Uterus (tissue), 2 donors: ENCODE measurements around the gene SGMS1.

Experiments
- POLR2A ChIP-seq, 2 donors: fragments of 450-650 bp; IDR thresholded peaks; one replicate each; pipeline ENCODE4 v1.6.1; 2016; ENCODE audit warnings: antibody characterized with exemption in 2 of 2, mild to moderate bottlenecking in 1 of 2, moderate library complexity in 1 of 2
- TF ChIP-seq, protein P1 (sequence below), 4 experiments: fragments of 200-600 bp in 2 of 4; fragments of 450-650 bp in 2 of 4; sonication (generic) in 2 of 4; IDR thresholded peaks; one replicate each; pipeline ENCODE4 v1.5.1; 2016 to 2019; ENCODE audit warnings: antibody characterized with exemption in 4 of 4, mild to moderate bottlenecking in 2 of 4, moderate library complexity in 1 of 4

GRCh38 chr10:50469778-50470193, 154.0 kb downstream of the SGMS1 start:
- TF ChIP-seq, protein P1, sequence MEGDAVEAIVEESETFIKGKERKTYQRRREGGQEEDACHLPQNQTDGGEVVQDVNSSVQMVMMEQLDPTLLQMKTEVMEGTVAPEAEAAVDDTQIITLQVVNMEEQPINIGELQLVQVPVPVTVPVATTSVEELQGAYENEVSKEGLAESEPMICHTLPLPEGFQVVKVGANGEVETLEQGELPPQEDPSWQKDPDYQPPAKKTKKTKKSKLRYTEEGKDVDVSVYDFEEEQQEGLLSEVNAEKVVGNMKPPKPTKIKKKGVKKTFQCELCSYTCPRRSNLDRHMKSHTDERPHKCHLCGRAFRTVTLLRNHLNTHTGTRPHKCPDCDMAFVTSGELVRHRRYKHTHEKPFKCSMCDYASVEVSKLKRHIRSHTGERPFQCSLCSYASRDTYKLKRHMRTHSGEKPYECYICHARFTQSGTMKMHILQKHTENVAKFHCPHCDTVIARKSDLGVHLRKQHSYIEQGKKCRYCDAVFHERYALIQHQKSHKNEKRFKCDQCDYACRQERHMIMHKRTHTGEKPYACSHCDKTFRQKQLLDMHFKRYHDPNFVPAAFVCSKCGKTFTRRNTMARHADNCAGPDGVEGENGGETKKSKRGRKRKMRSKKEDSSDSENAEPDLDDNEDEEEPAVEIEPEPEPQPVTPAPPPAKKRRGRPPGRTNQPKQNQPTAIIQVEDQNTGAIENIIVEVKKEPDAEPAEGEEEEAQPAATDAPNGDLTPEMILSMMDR (IDR thresholded peaks at IDR 0.05): no peak
- TF ChIP-seq POLR2A (IDR thresholded peaks at IDR 0.05): no peak
